Liver (tissue), 3 donors: ENCODE results near the gene TMEM179.

Source experiments
- CTCF ChIP-seq: fragments of 150-350 bp; IDR thresholded peaks from 2 replicates; pipeline ENCODE4 v1.5.1; 2017; ENCODE audit warnings: improper control_type of control experiment, low read depth, low read length; ENCODE audit not compliant: missing input control
- EGR1 ChIP-seq, 2 donors: IDR thresholded peaks; 2 replicates each; pipeline ENCODE4 v1.6.1; 2016 to 2018; ENCODE audit warnings: antibody characterized with exemption in 2 of 2, low read depth in 2 of 2
- GABPA ChIP-seq, 2 donors: IDR thresholded peaks in 1 of 2; conservative IDR thresholded peaks in 1 of 2; 2 replicates each; pipeline ENCODE4 v1.6.1; 2016; ENCODE audit warnings: antibody characterized with exemption in 2 of 2, mild to moderate bottlenecking in 1 of 2, moderate library complexity in 1 of 2
- HNF4A ChIP-seq, 2 donors: conservative IDR thresholded peaks; 2 replicates each; pipeline ENCODE4 v1.6.1; 2016; ENCODE audit warnings: antibody characterized with exemption in 2 of 2, mild to moderate bottlenecking in 2 of 2
- JUND ChIP-seq, 2 donors: IDR thresholded peaks; 2 replicates each; pipeline ENCODE4 v1.6.1; 2016; ENCODE audit warnings: antibody characterized with exemption in 2 of 2
- MAX ChIP-seq: IDR thresholded peaks from 2 replicates; pipeline ENCODE4 v1.6.1; 2016; ENCODE audit warnings: antibody characterized with exemption
- RXRA ChIP-seq, 2 donors: IDR thresholded peaks; 2 replicates each; pipeline ENCODE4 v1.6.1; 2017 to 2018; ENCODE audit warnings: antibody characterized with exemption in 2 of 2, mild to moderate bottlenecking in 1 of 2
- donor health status: healthy.
- donor health status: healthy.

- no peak for TF ChIP-seq JUND (IDR thresholded peaks at IDR 0.05)
- TF ChIP-seq CTCF = no peak
- no peak for TF ChIP-seq MAX
- TF ChIP-seq HNF4A (conservative IDR thresholded peaks at IDR 0.05) = no peak
- peak in 1 of 2 donors; percentile 25 for TF ChIP-seq RXRA (IDR thresholded peaks at IDR 0.05)
- TF ChIP-seq EGR1 (IDR thresholded peaks at IDR 0.05; ENCODE audit: low read depth in 2 of 2) = no peak
- no peak for TF ChIP-seq GABPA (IDR thresholded peaks at IDR 0.05 in 1 of 2, conservative IDR thresholded peaks at IDR 0.05 in 1 of 2)
Observed at GRCh38 chr14:104582662-104583061, 21.9 kb downstream of the TMEM179 start.
